ENCODE measurements around the gene RAB27A. TPM values are rescaled to one million over a fixed set of nuclear protein-coding genes. Genes with fewer than 3 reads are reported as not detected.

RAB27A gene
- total RNA-seq, 1 experiment from 2014 or later: 28.9 TPM

- peaks cover 20% of the 10 kb centered on the region for H3K4me1 Mint-ChIP-seq (ENCODE audit: low read depth, unreplicated experiment)
- DNase-seq: no peak
Measured at GRCh38 chr15:55231455-55231854, 58.2 kb downstream of the RAB27A start.

DNA sequence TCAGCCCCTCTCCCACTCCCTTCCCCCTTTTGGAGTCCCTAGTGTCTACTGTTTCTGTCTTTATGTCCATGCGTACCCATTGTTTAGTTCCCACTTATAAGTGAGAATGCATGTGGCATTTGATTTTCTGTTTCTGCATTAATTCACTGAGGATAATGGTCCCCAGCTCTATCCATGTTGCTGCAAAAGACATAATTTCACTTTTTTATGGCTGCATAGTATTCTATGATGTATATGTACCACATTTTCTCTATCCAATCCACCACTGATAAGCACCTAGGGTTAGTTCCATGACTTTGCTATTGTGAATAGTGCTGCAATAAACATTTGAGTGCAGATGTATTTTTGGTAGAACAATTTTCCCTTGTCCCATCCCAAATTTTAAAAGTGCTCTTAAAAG is 58.7 kb downstream of the RAB27A start:
- Mint-ChIP-seq H3K4me1 (ENCODE audit: low read depth, unreplicated experiment) (peaks cover 20% of the 10 kb centered on the region), H3K27ac (ENCODE audit: unreplicated experiment) (no peak overlapping the region), H3K27me3 (ENCODE audit: unreplicated experiment) (no peaks in the 10 kb centered on the region), H3K36me3 (ENCODE audit: insufficient read depth, unreplicated experiment) (no peaks in the 10 kb centered on the region), H3K9me3 (ENCODE audit: low read depth, unreplicated experiment) (no peaks in the 10 kb centered on the region), H3K4me3 (ENCODE audit: low read depth, unreplicated experiment) (no peak overlapping the region)
- intact Hi-C loops (cut with micrococcal nuclease; ENCODE audit: unreplicated experiment): no loop called here
- TF ChIP-seq, protein P1, sequence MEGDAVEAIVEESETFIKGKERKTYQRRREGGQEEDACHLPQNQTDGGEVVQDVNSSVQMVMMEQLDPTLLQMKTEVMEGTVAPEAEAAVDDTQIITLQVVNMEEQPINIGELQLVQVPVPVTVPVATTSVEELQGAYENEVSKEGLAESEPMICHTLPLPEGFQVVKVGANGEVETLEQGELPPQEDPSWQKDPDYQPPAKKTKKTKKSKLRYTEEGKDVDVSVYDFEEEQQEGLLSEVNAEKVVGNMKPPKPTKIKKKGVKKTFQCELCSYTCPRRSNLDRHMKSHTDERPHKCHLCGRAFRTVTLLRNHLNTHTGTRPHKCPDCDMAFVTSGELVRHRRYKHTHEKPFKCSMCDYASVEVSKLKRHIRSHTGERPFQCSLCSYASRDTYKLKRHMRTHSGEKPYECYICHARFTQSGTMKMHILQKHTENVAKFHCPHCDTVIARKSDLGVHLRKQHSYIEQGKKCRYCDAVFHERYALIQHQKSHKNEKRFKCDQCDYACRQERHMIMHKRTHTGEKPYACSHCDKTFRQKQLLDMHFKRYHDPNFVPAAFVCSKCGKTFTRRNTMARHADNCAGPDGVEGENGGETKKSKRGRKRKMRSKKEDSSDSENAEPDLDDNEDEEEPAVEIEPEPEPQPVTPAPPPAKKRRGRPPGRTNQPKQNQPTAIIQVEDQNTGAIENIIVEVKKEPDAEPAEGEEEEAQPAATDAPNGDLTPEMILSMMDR (IDR thresholded peaks at IDR 0.05; ENCODE audit: unreplicated experiment): no peak
- no TSS peak for BruUV-seq (replicated peaks)
- DNase-seq: no peak
- CTCF ChIA-PET: no interaction called here

More at GRCh38 chr15:55231455-55231854, 58.2 kb downstream of the RAB27A start:
- Mint-ChIP-seq H3K27me3 (ENCODE audit: unreplicated experiment) (no peaks in the 10 kb centered on the region), H3K27ac (ENCODE audit: unreplicated experiment) (no peak overlapping the region), H3K36me3 (ENCODE audit: insufficient read depth, unreplicated experiment) (no peaks in the 10 kb centered on the region), H3K4me3 (ENCODE audit: low read depth, unreplicated experiment) (no peak overlapping the region), H3K9me3 (ENCODE audit: low read depth, unreplicated experiment) (no peaks in the 10 kb centered on the region)
- intact Hi-C loops (cut with micrococcal nuclease; ENCODE audit: unreplicated experiment): no loop called here
- CTCF ChIA-PET: interaction anchor here (0.6 kb wide), 1 partner anchor 70 kb away, joined by 3 read pairs; no protein-coding TSS in a partner anchor
- TF ChIP-seq, protein P1 (IDR thresholded peaks at IDR 0.05; ENCODE audit: unreplicated experiment): no peak
- BruUV-seq (replicated peaks): no TSS peak

- intact Hi-C loops (cut with micrococcal nuclease; ENCODE audit: unreplicated experiment): no loop called here
- DNase-seq: no peak
- BruUV-seq (replicated peaks): no TSS peak
Measured at GRCh38 chr15:55230051-55230670, 59.5 kb downstream of the RAB27A start.

DNA sequence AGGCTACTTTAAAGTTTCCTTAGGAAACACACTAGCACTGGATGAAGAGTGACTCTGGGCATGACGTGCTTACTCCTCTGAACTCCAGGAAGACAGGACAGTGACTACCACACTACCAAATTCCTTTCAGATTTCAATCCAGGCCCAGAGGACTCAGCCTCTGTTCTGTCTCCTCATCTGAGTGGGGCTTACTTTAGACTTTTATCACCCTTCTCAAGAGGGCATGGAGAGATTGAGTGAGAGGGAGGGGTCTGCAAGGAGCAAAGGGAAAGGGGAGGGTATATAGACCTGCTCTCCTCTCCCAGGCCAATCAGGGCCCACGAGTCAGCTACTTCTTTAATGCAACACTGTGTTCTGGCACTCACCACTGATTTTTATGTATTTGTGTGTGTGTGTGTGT is 63.5 kb downstream of the RAB27A start:
- no peak overlapping the region for H3K27ac Mint-ChIP-seq (ENCODE audit: unreplicated experiment)
- no TSS peak for BruUV-seq (replicated peaks)
- H3K36me3 Mint-ChIP-seq (ENCODE audit: insufficient read depth, unreplicated experiment): peaks cover 8% of the 10 kb centered on the region
- CTCF ChIA-PET: no interaction called here
- H3K4me3 Mint-ChIP-seq (ENCODE audit: low read depth, unreplicated experiment): no peak overlapping the region
- intact Hi-C loops (cut with micrococcal nuclease; ENCODE audit: unreplicated experiment): no loop called here
- no peaks in the 10 kb centered on the region for H3K9me3 Mint-ChIP-seq (ENCODE audit: low read depth, unreplicated experiment)
- TF ChIP-seq, protein P1 (IDR thresholded peaks at IDR 0.05; ENCODE audit: unreplicated experiment): no peak
- H3K27me3 Mint-ChIP-seq (ENCODE audit: unreplicated experiment): no peaks in the 10 kb centered on the region
- DNase-seq: no peak
- H3K4me1 Mint-ChIP-seq (ENCODE audit: low read depth, unreplicated experiment): peaks cover 25% of the 10 kb centered on the region

More at GRCh38 chr15:55230051-55230670, 59.5 kb downstream of the RAB27A start:
- H3K27ac Mint-ChIP-seq (ENCODE audit: unreplicated experiment): peak overlapping the region; percentile 60
- CTCF ChIA-PET: no interaction called here
- TF ChIP-seq, protein P1 (IDR thresholded peaks at IDR 0.05; ENCODE audit: unreplicated experiment): no peak
- no peak overlapping the region for H3K4me3 Mint-ChIP-seq (ENCODE audit: low read depth, unreplicated experiment)
- no peaks in the 10 kb centered on the region for H3K9me3 Mint-ChIP-seq (ENCODE audit: low read depth, unreplicated experiment)
- no peaks in the 10 kb centered on the region for H3K27me3 Mint-ChIP-seq (ENCODE audit: unreplicated experiment)
- H3K4me1 Mint-ChIP-seq (ENCODE audit: low read depth, unreplicated experiment): peaks cover 20% of the 10 kb centered on the region
- no peaks in the 10 kb centered on the region for H3K36me3 Mint-ChIP-seq (ENCODE audit: insufficient read depth, unreplicated experiment)
